ENCODE measurements around the gene RMDN2. TPM values are rescaled to one million over a fixed set of nuclear protein-coding genes. Genes with fewer than 3 reads are reported as not detected.

Gene RMDN2
- total RNA-seq, 1 donor from 2014 or later: 2.5 TPM

GRCh38 chr2:37912616-37913015, 12.5 kb upstream of the RMDN2 start:
- H3K27ac Mint-ChIP-seq (ENCODE audit: unreplicated experiment): no peak overlapping the region
- H3K36me3 Mint-ChIP-seq (ENCODE audit: low read depth, unreplicated experiment): no peaks in the 10 kb centered on the region
- H3K27me3 Mint-ChIP-seq (ENCODE audit: unreplicated experiment): peaks cover 2% of the 10 kb centered on the region
- TF ChIP-seq CTCF (IDR thresholded peaks at IDR 0.05; ENCODE audit: unreplicated experiment): no peak
- H3K4me3 Mint-ChIP-seq (ENCODE audit: unreplicated experiment): no peak overlapping the region
- no peaks in the 10 kb centered on the region for H3K9me3 Mint-ChIP-seq (ENCODE audit: unreplicated experiment)
- DNase-seq (ENCODE audit: low spot score): no peak
- no peaks in the 10 kb centered on the region for H3K4me1 Mint-ChIP-seq (ENCODE audit: unreplicated experiment)

GRCh38 chr2:37914340-37914739, 10.7 kb upstream of the RMDN2 start:
- no peak for DNase-seq (ENCODE audit: low spot score)
- peaks cover 8% of the 10 kb centered on the region for H3K4me1 Mint-ChIP-seq (ENCODE audit: unreplicated experiment)
- TF ChIP-seq CTCF (IDR thresholded peaks at IDR 0.05; ENCODE audit: unreplicated experiment): no peak
- H3K36me3 Mint-ChIP-seq (ENCODE audit: low read depth, unreplicated experiment): no peaks in the 10 kb centered on the region
- H3K27me3 Mint-ChIP-seq (ENCODE audit: unreplicated experiment): peaks cover 2% of the 10 kb centered on the region
- no peaks in the 10 kb centered on the region for H3K9me3 Mint-ChIP-seq (ENCODE audit: unreplicated experiment)
- no peak overlapping the region for H3K4me3 Mint-ChIP-seq (ENCODE audit: unreplicated experiment)
- H3K27ac Mint-ChIP-seq (ENCODE audit: unreplicated experiment): no peak overlapping the region

- no peak overlapping the region for H3K27ac Mint-ChIP-seq (ENCODE audit: unreplicated experiment)
- H3K9me3 Mint-ChIP-seq (ENCODE audit: unreplicated experiment): no peaks in the 10 kb centered on the region
- peaks cover 12% of the 10 kb centered on the region for H3K4me1 Mint-ChIP-seq (ENCODE audit: unreplicated experiment)
- no peaks in the 10 kb centered on the region for H3K36me3 Mint-ChIP-seq (ENCODE audit: low read depth, unreplicated experiment)
- DNase-seq (ENCODE audit: low spot score): no peak
- no peak for TF ChIP-seq CTCF (IDR thresholded peaks at IDR 0.05; ENCODE audit: unreplicated experiment)
- no peak overlapping the region for H3K4me3 Mint-ChIP-seq (ENCODE audit: unreplicated experiment)
- peaks cover 2% of the 10 kb centered on the region for H3K27me3 Mint-ChIP-seq (ENCODE audit: unreplicated experiment)
These were observed 9.3 kb upstream of the RMDN2 start for GRCh38 chr2:37915773-37916172.

- H3K9me3 Mint-ChIP-seq (ENCODE audit: unreplicated experiment): no peaks in the 10 kb centered on the region
- H3K27ac Mint-ChIP-seq (ENCODE audit: unreplicated experiment): no peak overlapping the region
- no peak overlapping the region for H3K4me3 Mint-ChIP-seq (ENCODE audit: unreplicated experiment)
- no peak for DNase-seq (ENCODE audit: low spot score)
- H3K36me3 Mint-ChIP-seq (ENCODE audit: low read depth, unreplicated experiment): no peaks in the 10 kb centered on the region
- H3K27me3 Mint-ChIP-seq (ENCODE audit: unreplicated experiment): peaks cover 2% of the 10 kb centered on the region
- peaks cover 12% of the 10 kb centered on the region for H3K4me1 Mint-ChIP-seq (ENCODE audit: unreplicated experiment)
- TF ChIP-seq CTCF (IDR thresholded peaks at IDR 0.05; ENCODE audit: unreplicated experiment): no peak
These were observed 8.5 kb upstream of the RMDN2 start for GRCh38 chr2:37916512-37917082.

- Mint-ChIP-seq H3K9me3 (ENCODE audit: unreplicated experiment) (no peaks in the 10 kb centered on the region), H3K4me1 (ENCODE audit: unreplicated experiment) (peaks cover 17% of the 10 kb centered on the region), H3K4me3 (ENCODE audit: unreplicated experiment) (no peak overlapping the region), H3K36me3 (ENCODE audit: low read depth, unreplicated experiment) (no peaks in the 10 kb centered on the region), H3K27me3 (ENCODE audit: unreplicated experiment) (peaks cover 2% of the 10 kb centered on the region), H3K27ac (ENCODE audit: unreplicated experiment) (no peak overlapping the region)
- no peak for TF ChIP-seq CTCF (IDR thresholded peaks at IDR 0.05; ENCODE audit: unreplicated experiment)
- DNase-seq (ENCODE audit: low spot score): no peak
These were observed 7.5 kb upstream of the RMDN2 start for GRCh38 chr2:37917281-37918228.
